HepG2 (cell line): ENCODE measurements around the gene ATP5PB. TPM values are rescaled to one million over a fixed set of nuclear protein-coding genes. Genes with fewer than 3 reads are reported as not detected.

Experiments
- ATAC-seq: fragments of 200-7000 bp; cut with Tn5 transposase; 3 replicates; pipeline ENCODE4 v1.9.1; 2020; ENCODE audit warnings: mild to moderate bottlenecking, moderate library complexity
- BruUV-seq: library from RNA; stranded (reverse); fragments of 400-500 nt; replicated peaks from 2 replicates; lab custom pipeline; 2021; lab: Mats Ljungman, UMichigan
- CTCF ChIA-PET: fragments of 300-600 bp; formaldehyde crosslinking; extraction: SDS; loops from one replicate; lab custom pipeline; 2021; ENCODE audit warnings: low total read pairs, inconsistent platforms, low intra/inter-chr PET ratio; lab: Yijun Ruan, JAX
- POLR2A ChIA-PET: fragments of 350-600 bp; sonication (Branson Sonifier 250); formaldehyde crosslinking; loops from one replicate; lab custom pipeline; 2020; ENCODE audit warnings: antibody characterized with exemption, inconsistent platforms; lab: Yijun Ruan, JAX
- DNase-seq: peaks from one replicate; pipeline ENCODE4 v3.0.0-alpha.2; 2015; ENCODE audit warnings: low spot score
- FAIRE-seq: peaks from 3 replicates; lab custom pipeline; 2011; peaks lifted over from hg19 to GRCh38; lab: Jason Lieb, UNC
- H2AFZ ChIP-seq: one replicate; pipeline ENCODE4 v1.6.1; 2011; ENCODE audit warnings: low read length, inconsistent platforms
- H3K27ac ChIP-seq: fragments of 300-600 bp; 3 replicates; pipeline ENCODE4 v1.8.0; 2011; ENCODE audit warnings: mixed run types, mild to moderate bottlenecking, mixed read lengths, low read length, inconsistent platforms; ENCODE audit not compliant: insufficient read depth; ENCODE audit errors: extremely low read length
- H3K27me3 ChIP-seq, 2 experiments: fragments of 200-600 bp in 1 of 2; 2 replicates in 1 of 2; 3 replicates in 1 of 2; pipeline versions ENCODE4 v1.6.0 to v1.8.0; 2011; ENCODE audit warnings: low read length in 2 of 2, mild to moderate bottlenecking in 2 of 2, moderate library complexity in 2 of 2, inconsistent platforms in 1 of 2; ENCODE audit not compliant: insufficient read depth in 2 of 2, control insufficient read depth in 1 of 2
- H3K36me3 ChIP-seq, 2 experiments: fragments of 200-600 bp in 1 of 2; replicated peaks in 1 of 2; 2 replicates in 1 of 2; 3 replicates in 1 of 2; pipeline versions ENCODE4 v1.5.1 to v1.8.0; 2011; ENCODE audit warnings: low read length in 2 of 2, inconsistent platforms in 1 of 2; ENCODE audit not compliant: insufficient read depth in 2 of 2, control insufficient read depth in 1 of 2
- H3K4me1 ChIP-seq: 2 replicates; pipeline ENCODE4 v1.5.1; 2012; ENCODE audit warnings: low read length, inconsistent platforms; ENCODE audit not compliant: insufficient read depth
- H3K4me2 ChIP-seq: 2 replicates; pipeline ENCODE4 v1.6.0; 2011; ENCODE audit warnings: low read depth, low read length, inconsistent platforms
- H3K4me3 ChIP-seq, 3 experiments: fragments of 200-600 bp in 1 of 3; sonication (generic), shearing (Covaris generic) in 1 of 3; replicated peaks in 1 of 3; 2 replicates each; pipeline ENCODE4 v1.5.1; 2011 to 2016; ENCODE audit warnings: low read length in 3 of 3, inconsistent platforms in 2 of 3, low read depth in 2 of 3, mild to moderate bottlenecking in 2 of 3, control low read depth in 1 of 3, mixed read lengths in 1 of 3; ENCODE audit not compliant: insufficient read depth in 1 of 3
- H3K79me2 ChIP-seq: one replicate; pipeline ENCODE4 v1.6.1; 2011; ENCODE audit warnings: low read length, inconsistent platforms; ENCODE audit not compliant: insufficient read depth
- H3K9ac ChIP-seq: 2 replicates; pipeline ENCODE4 v1.6.0; 2011; ENCODE audit warnings: mild to moderate bottlenecking, low read depth, low read length, inconsistent platforms; ENCODE audit not compliant: insufficient read depth
- H3K9me3 ChIP-seq: 2 replicates; pipeline ENCODE4 v1.5.1; 2012; ENCODE audit warnings: mild to moderate bottlenecking, low read length
- H4K20me1 ChIP-seq: 2 replicates; pipeline ENCODE4 v1.6.0; 2011; ENCODE audit warnings: inconsistent platforms, mild to moderate bottlenecking, low read length, moderate library complexity; ENCODE audit not compliant: insufficient read depth
- ATF4 ChIP-seq, 2 experiments: fragments of 450-650 bp in 1 of 2; sonication (generic) in 1 of 2; formaldehyde crosslinking; IDR thresholded peaks; 2 replicates each; pipeline versions ENCODE4 v1.5.0 to v1.8.0; 2020 to 2022; ENCODE audit warnings: mild to moderate bottlenecking in 1 of 2, missing genetic modification reagents in 1 of 2
- ELF4 ChIP-seq: sonication (generic); formaldehyde crosslinking; IDR thresholded peaks from 2 replicates; pipeline ENCODE4 v1.5.0; 2020; ENCODE audit warnings: missing genetic modification reagents, mild to moderate bottlenecking, moderate library complexity, borderline replicate concordance
- FOXM1 ChIP-seq: sonication (generic); formaldehyde crosslinking; IDR thresholded peaks from 2 replicates; pipeline ENCODE4 v1.5.0; 2020; ENCODE audit warnings: missing genetic modification reagents
- HINFP ChIP-seq: sonication (generic); formaldehyde crosslinking; IDR thresholded peaks from 2 replicates; pipeline ENCODE4 v1.4.0; 2020; ENCODE audit warnings: low read depth, mild to moderate bottlenecking, missing genetic modification reagents
- HNF1A ChIP-seq, 2 experiments: sonication (generic) in 1 of 2; formaldehyde crosslinking in 1 of 2; IDR thresholded peaks; 2 replicates each; pipeline versions ENCODE4 v1.4.0 to v1.6.1; 2016 to 2020; ENCODE audit warnings: borderline replicate concordance in 1 of 2, low read depth in 1 of 2, mild to moderate bottlenecking in 1 of 2, missing genetic modification reagents in 1 of 2
- PHF20 ChIP-seq: sonication (generic); formaldehyde crosslinking; IDR thresholded peaks from 2 replicates; pipeline ENCODE4 v1.5.0; 2020; ENCODE audit warnings: mild to moderate bottlenecking, missing genetic modification reagents
- SSRP1 ChIP-seq: IDR thresholded peaks from 2 replicates; pipeline ENCODE4 v1.6.1; 2016; ENCODE audit warnings: control low read depth
- THRA ChIP-seq: sonication (generic); formaldehyde crosslinking; IDR thresholded peaks from 2 replicates; pipeline ENCODE4 v1.4.0; 2020; ENCODE audit warnings: missing genetic modification reagents, borderline replicate concordance
- THYN1 ChIP-seq: sonication (generic); formaldehyde crosslinking; IDR thresholded peaks from 2 replicates; pipeline ENCODE4 v1.8.1; 2023; ENCODE audit warnings: low read depth, mild to moderate bottlenecking, moderate library complexity, missing genetic modification reagents, borderline replicate concordance
- ZNF18 ChIP-seq: sonication (generic); formaldehyde crosslinking; IDR thresholded peaks from 2 replicates; pipeline ENCODE4 v1.8.0; 2022; ENCODE audit warnings: mild to moderate bottlenecking, missing genetic modification reagents; ENCODE audit not compliant: insufficient replicate concordance
- ZNF546 ChIP-seq: sonication (generic); formaldehyde crosslinking; conservative IDR thresholded peaks from 2 replicates; pipeline ENCODE4 v1.8.1; 2023; ENCODE audit warnings: mild to moderate bottlenecking, missing genetic modification reagents
- ZNF558 ChIP-seq: sonication (generic); formaldehyde crosslinking; IDR thresholded peaks from 2 replicates; pipeline ENCODE4 v1.9.0; 2022; ENCODE audit warnings: mild to moderate bottlenecking, missing genetic modification reagents, borderline replicate concordance
- ZNF607 ChIP-seq: sonication (generic); formaldehyde crosslinking; IDR thresholded peaks from 2 replicates; pipeline ENCODE4 v1.5.1; 2020; ENCODE audit warnings: missing genetic modification reagents, mild to moderate bottlenecking, borderline replicate concordance
- WGBS: methylation state at CpG from one replicate; pipeline ENCODE4 v1.1.6; 2017; ENCODE audit warnings: low lambda C conversion rate; 5-methylcytosine and 5-hydroxymethylcytosine counted together
- in situ Hi-C: cut with HindIII; loops from 2 replicates; pipeline ENCODE4 v1.10.0; 2017; ENCODE audit warnings: low pct_unique_long_range_greater_than_20kb; ENCODE audit not compliant: extremely low pct_ligation_motif_present
- intact Hi-C: fragments of 100-400 bp; cut with micrococcal nuclease; formaldehyde crosslinking; loops from one replicate; pipeline ENCODE4 v1.10.0; 2022; ENCODE audit not compliant: unreplicated experiment
- polyA plus RNA-seq, 8 experiments: library from polyadenylated mRNA; depleted of rRNA in 3 of 8; stranded (reverse) in 7 of 8; unstranded in 1 of 8; fragments of >200 nt; fragmentation: Illumina TruSeq in 4 of 8; extraction: Trizol in 4 of 8; gene quantifications; 2 replicates each; pipeline versions ENCODE4 v1.2.1 to v1.2.3, GENCODE V29; 2011 to 2016; ENCODE audit warnings: low read depth in 4 of 8, missing spikeins in 1 of 8, mixed read lengths in 1 of 8; ENCODE audit not compliant: insufficient read depth in 1 of 8
- total RNA-seq, 5 experiments: library from RNA; depleted of rRNA; stranded (reverse); fragments of >200 nt; fragmentation: Illumina TruSeq; extraction: Trizol; gene quantifications; 2 replicates each; pipeline ENCODE4 v1.2.3, GENCODE V29; 2016; ENCODE audit warnings: low read depth in 1 of 5

The ATP5PB gene
- total and polyA plus RNA-seq, 2 of the 13 experiments (the other 11 are each of a cell fraction or from before 2014, with no cell fraction given), result 297 to 541 TPM

GRCh38 chr1:111449703-111450017 is 396 bp downstream of the ATP5PB start:
- H3K9me3 ChIP-seq, result no peaks in the 10 kb centered on the region
- no peak for DNase-seq
- H3K4me3 ChIP-seq, result peak overlapping the region; percentile 77 to 96 (median 88)
- H3K4me1 ChIP-seq, result peaks cover 53% of the 10 kb centered on the region
- H4K20me1 ChIP-seq, result no peaks in the 10 kb centered on the region
- ATAC-seq, result no peak; the same call in 2 of the 3 replicates
- peak overlapping the region; percentile 98 for H3K9ac ChIP-seq
- no peak for FAIRE-seq
- peaks cover 54% of the 10 kb centered on the region for H3K79me2 ChIP-seq
- ChIA-PET POLR2A (interaction anchor here (1.6 kb wide), 1 partner anchor 27 kb away, joined by 5 read pairs; no protein-coding TSS in a partner anchor), CTCF (no interaction called here)
- peak overlapping the region; percentile 85 for H3K4me2 ChIP-seq
- peak overlapping the region; percentile 86 for H3K27ac ChIP-seq
- H3K36me3 ChIP-seq, result peaks cover 3 to 22% of the 10 kb centered on the region in 2 experiments
- in situ Hi-C loops, result no loop called here
- BruUV-seq, result no TSS peak
- 1% methylated on average over 8 of the region's 8 CpGs for WGBS
- intact Hi-C loops, result no loop called here
- H2AFZ ChIP-seq, result no peak overlapping the region
- H3K27me3 ChIP-seq, result no peaks in the 10 kb centered on the region; a peak in 1 of 5 replicates
- TF ChIP-seq SSRP1 (CRISPR knock-in tag) (no peak), HINFP (peak; percentile 13; the same call in 1 of the 2 replicates), ELF4 (CRISPR knock-in tag) (0 out of 2 replicates have a peak, but pooled peaks have one; percentile 17), FOXM1 (no peak), THYN1 (no peak), ZNF607 (0 out of 2 replicates have a peak, but pooled peaks have one; percentile 22), ZNF558 (CRISPR knock-in tag) (0 out of 2 replicates have a peak, but pooled peaks have one; percentile 9), ZNF18 (CRISPR knock-in tag) (no peak), ZNF546 (CRISPR knock-in tag) (no peak), PHF20 (CRISPR knock-in tag) (peak; percentile 11; the same call in 1 of the 2 replicates), HNF1A (IDR thresholded peaks at IDR 0.05; ENCODE audit: low read depth) (no peak), HNF1A (CRISPR knock-in tag; IDR thresholded peaks at IDR 0.05; ENCODE audit: borderline replicate concordance) (0 out of 2 replicates have a peak, but pooled peaks have one; percentile 23), ATF4 (CRISPR knock-in tag; IDR thresholded peaks at IDR 0.05) (0 out of 4 replicates have a peak, but pooled peaks of 1 of the 2 experiments have one; percentile 1), THRA (0 out of 2 replicates have a peak, but pooled peaks have one; percentile 1)
